GM18870 (cell line): Measurements from ENCODE around the gene THUMPD3.

Experiments
- ATAC-seq: cut with Tn5 transposase; IDR thresholded peaks from one replicate; pipeline ENCODE4 v1.9.1; 2021; ENCODE audit warnings: moderate library complexity; ENCODE audit not compliant: unreplicated experiment

The THUMPD3 gene

DNA sequence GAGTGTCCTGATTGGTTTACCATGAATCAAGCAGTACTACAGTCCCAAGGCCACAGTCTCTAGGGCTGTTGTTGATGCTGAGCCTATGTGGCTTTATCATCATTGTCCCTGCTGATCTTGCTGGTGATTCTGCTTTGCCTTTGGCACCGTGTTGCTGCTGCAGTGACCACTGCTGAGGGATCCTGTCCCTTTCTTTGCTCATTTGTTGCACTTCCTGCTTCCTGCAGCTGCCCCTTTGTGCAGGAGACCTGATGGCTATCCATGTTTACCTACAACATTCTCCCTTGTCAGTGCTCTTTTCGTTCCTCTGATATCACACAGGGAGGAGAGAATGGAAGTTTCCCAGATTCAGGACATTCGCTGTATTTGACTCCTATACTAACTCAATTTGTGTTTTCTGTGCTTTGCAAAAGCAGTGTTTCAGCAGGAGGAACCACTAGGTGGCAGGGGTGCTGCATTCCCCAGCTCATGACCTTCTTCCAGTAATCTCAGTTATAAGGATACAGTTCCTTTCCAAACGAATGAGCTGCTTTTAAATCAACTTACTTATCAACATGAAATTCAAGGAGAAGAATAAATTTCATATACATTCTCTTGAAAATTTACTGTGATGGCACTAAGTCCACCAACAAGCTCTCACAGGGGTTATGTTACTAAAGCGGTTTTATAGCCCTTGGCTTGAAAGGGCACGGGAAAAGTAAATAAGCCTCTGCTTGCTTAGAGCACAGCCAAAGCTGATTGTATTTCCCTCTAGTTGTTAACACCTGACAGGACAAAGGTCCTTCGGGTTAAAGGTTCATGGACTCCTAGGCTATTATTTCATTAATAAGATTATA, 9.7 kb upstream of the THUMPD3 start:
- no peak for ATAC-seq

DNA sequence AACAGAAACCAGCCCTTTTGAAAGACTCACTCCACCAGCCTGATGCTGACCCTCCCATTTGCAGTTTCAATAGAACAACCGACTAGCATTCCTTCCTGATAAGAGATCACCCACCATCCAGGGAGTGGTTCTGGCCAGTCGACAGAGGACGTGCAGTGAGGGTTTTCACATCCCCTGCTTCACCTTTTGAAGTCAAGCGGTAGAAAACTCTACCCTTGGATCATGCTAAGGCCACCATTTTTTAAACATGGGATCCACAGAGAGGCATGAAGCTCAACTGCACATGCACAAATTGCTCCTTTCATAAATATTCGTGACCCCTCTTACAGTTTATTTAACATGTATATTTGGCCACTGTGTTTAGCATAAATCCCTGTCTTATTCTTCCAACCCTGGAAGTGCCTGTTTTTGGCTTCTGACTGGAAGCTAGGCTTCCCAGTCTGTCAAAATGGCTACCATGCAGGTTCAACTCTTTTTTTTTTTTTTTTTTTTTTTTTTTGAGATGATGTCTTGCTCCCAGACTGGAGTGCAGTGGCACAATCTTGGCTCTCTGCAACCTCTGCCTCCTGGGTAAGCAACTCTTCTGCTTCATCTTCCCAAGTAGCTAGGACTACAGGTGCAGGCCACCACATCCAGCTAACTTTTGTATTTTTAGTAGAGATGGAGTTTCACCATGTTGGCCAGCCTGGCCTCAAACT, 1.0 kb upstream of the THUMPD3 start:
- no peak for ATAC-seq

DNA sequence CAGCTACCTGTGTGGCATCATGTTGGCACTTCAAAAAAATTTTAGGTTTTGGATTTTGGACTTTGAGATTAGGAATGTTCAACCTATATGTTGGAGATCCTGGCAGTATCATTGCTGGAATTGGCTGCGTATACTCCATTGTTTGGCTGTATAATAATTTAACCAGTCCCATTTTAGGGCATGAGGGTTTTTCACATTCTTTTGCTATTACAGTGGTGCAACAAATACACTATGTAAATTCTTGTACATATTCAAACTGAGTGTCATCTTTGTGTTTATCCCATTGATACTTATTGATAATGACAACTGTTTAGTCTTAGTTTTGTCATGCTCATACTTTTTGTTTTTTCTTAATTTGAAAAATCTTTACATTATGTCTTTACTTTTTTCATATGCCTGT, 6.7 kb downstream of the THUMPD3 start:
- no peak for ATAC-seq

DNA sequence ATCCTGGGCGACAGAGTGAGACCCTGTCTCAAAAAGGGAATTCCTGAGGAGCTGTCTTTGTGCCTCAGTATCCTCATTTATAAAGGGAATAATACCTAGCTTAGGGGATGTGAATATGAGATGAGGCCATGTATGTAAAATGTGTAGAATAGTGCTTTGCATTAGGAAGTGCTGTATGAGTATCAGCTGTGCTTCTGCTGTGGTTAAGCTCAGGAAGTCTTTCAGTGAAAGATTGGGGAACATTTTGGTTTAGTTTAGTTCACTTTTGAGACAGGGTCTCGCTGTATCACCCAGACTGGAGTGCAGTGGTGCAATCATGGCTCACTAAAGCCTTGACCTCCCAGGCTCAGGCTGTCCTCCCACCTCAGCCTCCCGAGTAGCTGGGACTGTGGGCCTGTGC, 10.6 kb downstream of the THUMPD3 start:
- ATAC-seq = no peak

DNA sequence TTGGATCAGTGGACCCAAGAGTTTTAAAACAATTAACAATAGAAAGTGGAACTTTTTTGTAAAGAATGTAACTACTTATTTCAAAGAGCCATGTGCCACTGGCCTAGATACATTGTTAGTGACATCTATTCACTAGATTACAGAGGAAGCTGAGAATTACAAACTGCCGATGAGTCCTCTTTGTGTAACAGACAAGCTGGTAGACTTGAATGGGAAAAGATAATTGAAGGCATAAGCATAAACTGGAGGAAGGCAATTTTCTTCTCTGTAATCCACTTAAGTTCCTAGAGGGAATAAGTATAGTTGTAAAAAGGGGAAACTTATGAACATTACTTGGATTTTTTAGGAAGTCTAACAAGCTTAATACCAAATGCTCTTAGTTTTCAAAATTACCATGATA, 15.1 kb downstream of the THUMPD3 start:
- no peak for ATAC-seq

DNA sequence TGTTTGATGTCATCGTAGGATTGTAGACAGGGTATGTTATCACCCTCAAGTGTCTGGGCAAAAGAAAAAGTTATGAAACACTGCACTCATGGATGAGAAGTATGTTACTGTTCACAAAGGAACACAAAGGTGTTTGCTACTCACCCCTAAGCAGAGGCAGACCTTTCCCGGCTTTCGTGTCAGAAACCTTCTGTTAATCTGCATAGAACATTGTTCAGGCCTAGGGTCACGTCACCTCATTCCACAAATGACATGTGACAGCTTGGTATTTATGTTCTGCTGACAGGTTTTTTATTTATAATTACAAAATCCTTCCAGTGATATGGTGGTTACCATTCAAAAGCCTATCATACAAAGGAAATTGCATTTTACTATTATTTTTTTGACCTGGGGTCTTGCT, 16.5 kb downstream of the THUMPD3 start:
- ATAC-seq = no peak

DNA sequence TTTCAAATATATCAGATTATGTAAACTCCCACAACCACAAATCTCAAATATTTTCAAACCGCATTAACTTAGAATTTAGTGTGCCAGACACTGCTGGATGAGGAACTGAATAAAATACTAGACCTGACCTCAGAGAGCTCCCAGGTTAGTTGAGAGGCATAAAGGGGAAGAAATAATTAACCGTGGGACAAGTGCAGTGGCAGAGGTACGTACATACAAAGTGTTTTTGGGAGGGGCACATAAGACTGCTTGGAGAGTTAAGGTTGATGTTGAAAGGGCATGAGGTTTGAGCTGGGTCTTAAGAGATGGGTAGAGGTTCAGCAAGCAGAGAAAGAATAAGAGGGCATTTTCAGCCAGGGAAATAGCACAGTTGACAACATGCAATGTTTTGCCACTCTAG, 17.2 kb downstream of the THUMPD3 start:
- no peak for ATAC-seq

DNA sequence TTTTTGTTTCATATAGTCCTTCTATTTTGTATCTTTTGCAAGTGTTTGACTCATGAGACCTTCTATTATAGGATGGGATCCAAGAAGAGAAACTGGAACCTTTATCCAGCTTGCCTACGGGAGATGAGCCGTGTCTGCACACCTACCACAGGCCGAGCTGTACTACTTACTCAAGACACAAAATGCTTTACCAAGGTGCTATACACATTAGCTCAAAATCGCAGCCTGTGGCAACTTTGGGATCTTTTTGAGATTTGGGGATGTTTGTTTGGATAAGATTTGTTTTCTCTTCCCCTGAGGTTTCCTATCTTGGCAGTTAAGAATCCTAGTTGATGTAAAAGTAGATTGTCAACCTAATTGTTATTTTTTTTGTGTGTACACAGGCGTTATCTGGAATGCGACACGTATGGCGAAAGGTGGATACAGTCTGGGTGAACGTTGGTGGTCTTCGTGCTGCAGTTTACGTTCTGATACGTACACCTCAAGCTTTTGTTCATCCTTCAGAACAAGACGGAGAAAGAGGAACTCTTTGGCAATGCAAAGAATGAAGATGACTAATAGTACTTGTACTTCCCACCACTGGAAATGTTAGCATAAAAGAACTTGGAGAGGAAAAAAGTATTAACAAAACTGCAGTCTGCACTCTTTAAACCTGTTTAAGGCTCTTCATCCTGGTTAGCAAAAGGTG, 21.4 kb downstream of the THUMPD3 start:
- no peak for ATAC-seq

DNA sequence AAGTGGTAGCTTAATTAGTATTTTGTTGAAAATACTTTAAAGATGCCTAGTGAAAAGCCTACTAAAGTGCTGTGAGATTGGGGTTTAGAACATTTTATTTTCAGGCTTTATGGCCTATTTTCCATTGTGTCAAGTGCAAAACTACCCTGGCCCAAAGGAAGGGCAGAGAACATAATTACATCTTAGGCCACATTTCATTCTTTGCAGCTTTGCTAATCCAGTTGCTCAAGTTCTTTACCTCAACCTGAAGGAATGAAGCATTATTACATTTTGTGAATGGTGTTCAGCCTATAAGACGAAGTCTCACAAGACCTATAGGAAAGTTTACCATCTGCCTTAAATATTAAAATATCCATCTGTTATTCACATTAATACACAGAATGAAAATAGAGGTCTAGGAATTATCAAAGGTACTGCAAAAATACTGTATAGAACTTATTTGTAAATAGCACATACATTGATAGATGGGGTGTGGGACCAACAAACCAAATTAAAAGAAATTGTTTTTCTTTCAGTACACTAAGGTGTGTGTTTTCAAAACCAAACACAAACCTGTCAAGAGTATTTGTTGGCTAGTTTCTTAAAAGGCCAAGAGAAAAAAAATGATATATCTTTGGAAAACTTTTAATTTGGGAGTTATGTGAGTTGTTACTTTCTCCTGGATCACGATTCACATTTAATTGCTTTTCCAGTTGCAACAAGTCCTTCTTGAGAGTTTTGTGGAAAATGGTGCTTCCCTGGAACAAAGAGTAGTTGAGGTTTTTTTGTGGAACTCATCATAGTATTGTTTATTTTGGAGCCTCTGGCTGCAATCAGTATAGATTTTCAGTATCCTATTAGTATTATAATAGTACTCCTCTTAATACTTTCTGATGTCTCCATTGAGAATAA, 22.6 kb downstream of the THUMPD3 start:
- no peak for ATAC-seq

DNA sequence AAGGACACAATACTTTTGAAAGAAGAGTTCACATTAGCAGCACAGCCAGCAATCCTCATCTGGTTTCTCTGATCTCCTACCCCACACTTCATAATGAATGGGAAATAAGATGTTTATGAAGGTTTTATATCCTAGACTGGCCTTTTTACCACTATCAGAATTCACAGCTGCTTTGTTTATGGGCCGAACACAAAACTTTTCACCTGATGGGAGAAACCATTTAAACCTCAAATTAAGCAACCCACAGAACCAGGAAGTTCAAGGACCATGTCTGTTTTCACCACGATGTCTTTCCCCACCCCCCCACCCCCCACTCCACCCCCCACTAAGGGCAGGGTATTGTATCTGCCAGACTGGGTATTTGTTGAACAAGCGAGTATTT, 23.2 kb downstream of the THUMPD3 start:
- no peak for ATAC-seq

DNA sequence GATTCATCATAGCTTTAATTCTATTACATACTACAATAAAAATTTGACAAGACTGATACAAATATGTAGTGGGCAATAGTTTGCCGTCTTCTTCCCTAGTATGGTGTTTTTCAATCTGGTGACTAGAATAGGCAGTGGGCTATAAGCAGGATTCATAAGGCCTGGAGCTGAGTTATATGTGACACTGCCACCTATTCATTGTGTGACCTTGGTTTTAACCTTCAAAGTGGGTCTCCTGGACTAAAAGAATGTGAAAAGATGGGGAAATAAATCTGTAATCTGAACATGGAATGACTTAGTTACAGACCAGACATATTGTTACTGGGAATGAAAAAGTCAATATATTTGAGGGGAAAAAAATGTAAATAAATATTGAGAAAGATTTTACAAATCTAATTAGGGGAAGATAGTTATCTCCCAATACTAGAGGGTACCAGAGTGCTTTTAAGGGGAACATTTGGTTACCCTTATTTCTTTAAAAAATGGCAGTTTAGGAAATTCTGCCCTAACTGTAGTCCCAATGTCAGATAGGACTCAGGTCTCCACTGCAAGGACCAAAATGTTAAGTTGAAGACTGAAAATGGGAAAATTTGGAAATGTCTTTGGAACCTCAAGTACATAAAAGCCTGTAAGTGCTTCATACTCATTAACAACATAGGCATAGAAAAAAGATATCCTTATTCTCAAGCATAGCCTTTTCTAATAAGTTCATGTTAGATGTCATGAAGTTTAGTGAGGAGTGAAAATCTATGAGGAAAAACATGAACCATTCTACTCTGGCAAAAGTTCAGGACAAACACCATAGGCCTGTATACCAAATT, 23.9 kb downstream of the THUMPD3 start:
- no peak for ATAC-seq

DNA sequence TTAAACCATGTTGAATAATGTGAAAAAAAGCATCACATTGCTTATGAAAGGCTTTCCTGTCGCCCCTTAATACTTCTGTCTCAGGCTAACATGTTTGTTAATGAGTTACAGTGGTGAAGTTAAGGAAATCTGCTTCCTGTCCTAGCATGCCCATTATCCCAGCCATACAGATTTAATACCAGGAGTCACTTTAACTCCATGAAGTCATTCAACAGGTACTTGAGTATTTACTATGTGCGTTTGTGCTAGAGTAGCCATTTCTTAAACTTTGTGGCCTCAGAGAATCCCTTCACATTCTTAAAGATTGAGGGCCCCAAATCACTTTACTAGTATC, 24.4 kb downstream of the THUMPD3 start:
- no peak for ATAC-seq

DNA sequence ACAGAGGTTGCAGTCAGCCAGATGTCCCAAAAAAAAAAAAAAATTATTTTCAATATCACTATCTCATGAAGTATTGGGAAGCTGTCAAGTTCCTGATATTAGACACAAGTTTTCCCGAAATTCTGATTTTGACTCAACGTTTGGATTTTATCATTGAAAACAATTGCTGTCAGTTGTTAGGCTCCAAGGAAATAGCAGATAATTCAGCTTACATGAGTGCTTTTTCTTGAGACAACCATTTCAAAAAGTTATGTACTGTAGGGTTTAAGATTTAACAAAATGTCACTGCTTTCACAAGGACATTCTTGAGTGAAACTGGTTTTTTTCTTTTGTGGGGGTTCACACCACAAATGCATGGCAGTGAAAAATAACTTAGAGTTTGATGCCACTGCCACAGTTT, 25.3 kb downstream of the THUMPD3 start:
- ATAC-seq = no peak

DNA sequence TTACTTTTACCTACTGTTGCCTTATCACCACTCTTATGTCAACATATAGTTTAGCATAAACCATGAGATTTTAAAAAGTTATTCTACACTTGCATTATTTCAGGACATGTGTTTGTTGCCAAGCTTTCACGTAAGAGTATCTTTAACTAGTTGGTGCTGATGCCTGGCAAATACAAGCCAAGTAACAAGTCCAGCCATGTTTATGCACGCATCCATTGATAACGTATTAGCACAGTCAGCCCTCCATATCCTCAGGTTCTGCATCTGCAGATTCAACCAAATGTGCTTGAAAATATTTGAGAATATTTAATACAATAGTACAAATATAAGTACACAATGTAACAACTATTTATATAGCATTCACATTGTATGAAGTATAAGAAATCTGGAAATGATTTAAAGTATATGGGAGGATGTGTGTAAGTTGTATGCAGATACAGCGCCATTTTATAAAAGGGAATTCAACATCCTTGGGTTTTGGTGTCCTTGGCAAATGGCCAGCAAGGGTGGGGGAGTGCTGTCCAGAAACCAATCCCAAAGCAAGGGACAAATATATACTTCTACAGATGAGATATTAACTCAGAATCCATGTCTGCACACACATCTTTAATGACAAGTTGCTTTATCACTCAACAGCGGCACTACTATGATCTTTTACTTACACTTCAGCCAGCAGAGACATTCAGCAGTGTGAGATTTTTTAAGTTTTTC, 25.9 kb downstream of the THUMPD3 start:
- ATAC-seq = no peak

DNA sequence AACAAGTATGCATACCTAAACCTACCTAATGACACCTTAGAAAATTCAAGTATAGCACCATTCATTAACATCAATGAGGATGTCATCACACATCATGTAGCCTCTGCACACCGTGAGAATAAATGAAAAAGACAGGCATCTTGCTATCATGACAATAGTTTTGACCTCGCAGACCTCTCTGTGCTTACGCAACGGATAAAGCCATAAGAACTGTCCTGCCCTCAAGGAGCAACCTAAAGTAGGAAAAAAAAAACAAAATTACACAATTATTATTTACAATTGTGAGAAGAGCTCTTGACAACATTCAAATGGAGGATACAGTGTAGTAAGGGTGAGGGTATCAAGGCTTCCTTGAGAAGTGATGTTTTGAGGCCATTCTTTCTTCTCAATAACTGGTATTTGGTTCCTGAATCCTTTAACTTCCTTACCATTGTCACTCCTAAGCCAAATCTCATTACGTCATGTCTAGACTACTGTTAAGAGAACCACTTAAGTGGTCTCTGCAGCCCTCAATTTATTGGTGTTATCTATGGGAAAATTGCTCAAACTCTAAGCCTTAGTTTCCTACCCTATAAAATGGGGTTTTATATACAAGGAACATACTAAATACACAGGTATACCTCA, 27.5 kb downstream of the THUMPD3 start:
- ATAC-seq = no peak

DNA sequence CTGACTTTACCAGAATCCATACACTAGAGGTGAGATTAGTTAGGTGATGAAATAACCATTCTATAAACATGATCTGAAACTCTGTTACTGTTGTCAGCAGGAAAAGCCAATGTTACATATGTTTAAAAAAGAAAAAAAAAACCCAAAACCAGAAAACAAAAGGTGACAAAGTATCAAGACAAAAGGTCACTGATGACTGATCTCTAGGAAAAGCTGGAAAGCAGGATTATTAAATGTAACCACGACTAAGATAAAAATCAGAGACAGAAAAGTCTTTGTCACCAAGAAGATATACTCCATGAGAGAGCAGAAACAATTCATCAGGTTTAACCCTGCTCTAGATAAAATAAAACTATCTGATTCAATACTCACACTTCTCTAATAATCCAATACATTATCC, 29.2 kb downstream of the THUMPD3 start:
- no peak for ATAC-seq

DNA sequence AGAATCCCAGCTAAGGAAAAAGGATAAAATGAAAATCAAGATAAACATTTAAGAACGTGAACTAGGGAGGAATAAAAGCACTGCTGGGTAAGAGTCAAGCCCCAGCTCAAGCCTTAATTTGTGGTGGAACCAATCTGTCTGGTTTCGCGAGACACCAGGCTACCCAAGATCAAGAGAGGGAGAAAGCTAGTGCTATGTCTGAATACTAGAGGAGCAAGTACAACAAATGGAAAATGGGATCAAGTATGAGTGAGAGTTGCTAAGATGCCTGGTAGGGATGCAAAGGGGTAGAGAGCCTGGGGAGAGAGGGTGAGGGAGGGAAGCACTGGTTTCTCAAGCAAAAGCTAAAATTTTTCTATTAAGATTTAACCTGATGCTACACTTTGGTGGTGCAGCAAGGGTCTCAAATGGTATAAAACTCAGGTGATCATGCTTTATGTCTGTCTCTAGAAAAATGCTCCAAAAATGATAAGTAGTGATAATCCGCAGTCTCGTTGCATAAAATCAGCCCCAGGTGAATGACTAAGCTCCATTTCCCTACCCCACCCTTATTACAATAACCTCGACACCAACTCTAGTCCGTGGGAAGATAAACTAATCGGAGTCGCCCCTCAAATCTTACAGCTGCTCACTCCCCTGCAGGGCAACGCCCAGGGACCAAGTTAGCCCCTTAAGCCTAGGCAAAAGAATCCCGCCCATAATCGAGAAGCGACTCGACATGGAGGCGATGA, 32.9 kb downstream of the THUMPD3 start:
- ATAC-seq = no peak

DNA sequence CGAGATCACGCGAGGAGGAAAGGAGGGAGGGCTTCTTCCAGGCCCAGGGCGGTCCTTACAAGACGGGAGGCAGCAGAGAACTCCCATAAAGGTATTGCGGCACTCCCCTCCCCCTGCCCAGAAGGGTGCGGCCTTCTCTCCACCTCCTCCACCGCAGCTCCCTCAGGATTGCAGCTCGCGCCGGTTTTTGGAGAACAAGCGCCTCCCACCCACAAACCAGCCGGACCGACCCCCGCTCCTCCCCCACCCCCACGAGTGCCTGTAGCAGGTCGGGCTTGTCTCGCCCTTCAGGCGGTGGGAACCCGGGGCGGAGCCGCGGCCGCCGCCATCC, 33.4 kb downstream of the THUMPD3 start:
- peak; percentile 23 for ATAC-seq
